SKM-1 (cell line): Measurements from ENCODE around the gene PXT1.
"Not testable (repeated sequence)": the region's sequence is repeated elsewhere in the genome, so short reads cannot be mapped to it uniquely, and the experiment has no call there.

Experiments
- DNase-seq: peaks from one replicate; lab custom pipeline; 2025; ENCODE audit not compliant: unreplicated experiment; lab: John Stamatoyannopoulos, UW

PXT1 gene, protein sequence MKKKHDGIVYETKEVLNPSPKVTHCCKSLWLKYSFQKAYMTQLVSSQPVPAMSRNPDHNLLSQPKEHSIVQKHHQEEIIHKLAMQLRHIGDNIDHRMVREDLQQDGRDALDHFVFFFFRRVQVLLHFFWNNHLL

DNA sequence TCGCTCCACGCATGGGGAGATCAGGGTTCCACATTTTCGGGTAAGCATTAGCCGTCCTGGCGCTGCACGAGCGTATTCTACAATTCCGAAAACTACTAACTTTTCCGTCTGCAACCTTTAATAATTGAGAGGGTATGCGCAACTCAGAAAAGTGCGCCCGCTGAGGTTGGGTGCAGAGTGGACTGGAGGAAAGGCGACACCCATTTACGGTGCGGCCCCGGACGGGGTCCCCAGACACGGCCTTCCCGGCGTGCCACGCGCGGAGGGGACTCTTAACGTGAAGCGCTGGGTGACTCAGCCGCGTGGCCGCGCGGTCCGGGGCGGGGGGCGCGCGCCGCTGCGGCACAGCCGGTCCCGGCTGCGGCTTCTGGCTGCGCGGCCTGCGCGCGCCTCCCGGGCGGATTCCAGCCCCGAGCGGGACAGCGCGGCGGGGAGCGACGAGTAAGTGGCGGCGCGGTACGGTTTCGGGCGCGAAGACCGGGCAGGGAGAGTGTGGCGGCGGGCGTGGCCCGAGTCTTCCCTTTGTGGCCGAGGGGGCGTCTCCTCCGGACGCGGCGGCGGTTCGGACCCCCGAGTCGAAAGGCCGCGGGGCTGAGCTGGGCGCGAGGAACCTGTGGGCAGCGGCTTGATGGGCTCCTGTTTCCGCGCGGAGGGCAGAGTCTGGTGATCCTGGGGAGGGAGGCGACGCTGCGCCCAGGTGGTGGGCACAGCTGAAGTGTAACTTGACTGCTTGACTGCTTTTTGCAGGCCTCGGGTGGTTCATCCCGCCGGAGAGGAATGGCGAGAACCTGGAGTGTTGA lies at the start of gene PXT1, which contains the start of gene KCTD20:
Gene PXT1, minus strand, starts transcription at position 184 of the 800 bp plus-strand sequence. CDS start 16,772 bp downstream, outside the sequence.
Gene KCTD20, plus strand, starts transcription at position 330 of the 800 bp plus-strand sequence. CDS start 27,098 bp downstream, outside the sequence.
- DNase-seq: peak; percentile 62

DNA sequence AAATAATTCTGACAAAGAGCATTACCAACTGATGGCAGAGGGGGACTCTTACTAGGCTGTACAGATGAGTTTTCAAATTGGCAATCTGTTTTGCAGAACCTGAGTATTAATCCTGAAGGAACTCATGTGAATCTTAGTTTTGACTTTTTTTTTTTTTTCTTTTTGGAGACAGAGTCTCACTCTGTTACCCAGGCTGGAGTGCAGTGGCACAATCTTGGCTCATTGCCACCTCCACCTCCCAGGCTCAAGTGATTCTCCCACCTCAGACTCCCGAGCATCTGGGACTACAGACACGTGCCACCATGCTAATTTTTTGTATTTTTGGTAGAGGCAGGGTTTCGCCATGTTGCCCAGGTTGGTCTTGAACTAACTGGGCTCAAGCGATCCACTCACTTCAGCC lies 49.4 kb upstream of the PXT1 start:
- no peak for DNase-seq

DNA sequence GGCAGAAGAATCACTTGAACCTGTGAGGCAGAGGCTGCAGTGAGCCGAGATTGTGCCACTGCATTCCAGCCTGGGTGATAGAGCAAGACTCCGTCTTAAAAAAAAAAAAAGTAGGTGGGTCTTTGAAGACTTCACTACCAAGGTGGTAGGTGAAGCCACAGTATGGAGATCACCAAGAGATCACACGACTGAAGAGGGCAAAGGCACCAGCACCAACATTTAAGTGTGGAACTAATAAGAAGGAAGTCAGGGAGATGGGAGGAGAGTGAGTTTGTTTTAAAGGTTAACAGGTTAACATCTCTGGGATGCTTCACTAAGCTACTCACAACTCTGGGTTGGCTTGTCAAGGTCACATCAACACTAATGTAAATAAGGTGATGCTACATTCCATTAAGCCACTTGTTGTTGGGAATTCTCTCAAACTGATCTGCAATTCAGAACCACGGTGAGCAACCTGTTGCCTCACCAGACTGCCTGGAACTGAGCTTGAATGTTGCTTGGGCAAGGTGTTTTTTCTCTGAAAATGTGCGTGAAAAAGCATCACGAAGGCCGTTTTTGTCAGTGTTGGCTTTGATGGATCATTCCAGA lies 48.8 kb upstream of the PXT1 start:
- no peak for DNase-seq

DNA sequence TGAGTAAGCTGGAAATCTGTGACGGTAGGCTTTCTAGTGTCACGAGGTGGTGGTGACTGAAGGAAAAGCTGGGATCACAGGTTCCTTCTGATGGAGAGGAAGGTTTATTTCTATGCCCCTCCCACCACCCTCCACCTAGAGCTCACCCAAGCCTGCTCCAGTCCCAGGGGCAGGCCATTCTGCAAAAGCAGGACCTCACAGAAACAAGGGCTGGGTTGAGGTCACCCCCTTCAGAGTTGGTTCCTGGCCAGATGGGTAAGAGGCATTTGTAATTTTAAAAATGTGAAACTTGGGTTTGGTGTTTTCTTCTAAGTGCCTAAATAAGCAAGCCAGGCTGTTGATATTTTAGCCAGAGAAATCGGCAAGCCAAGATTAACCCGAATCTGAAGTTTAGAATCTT lies 46.8 kb upstream of the PXT1 start:
- no peak for DNase-seq

DNA sequence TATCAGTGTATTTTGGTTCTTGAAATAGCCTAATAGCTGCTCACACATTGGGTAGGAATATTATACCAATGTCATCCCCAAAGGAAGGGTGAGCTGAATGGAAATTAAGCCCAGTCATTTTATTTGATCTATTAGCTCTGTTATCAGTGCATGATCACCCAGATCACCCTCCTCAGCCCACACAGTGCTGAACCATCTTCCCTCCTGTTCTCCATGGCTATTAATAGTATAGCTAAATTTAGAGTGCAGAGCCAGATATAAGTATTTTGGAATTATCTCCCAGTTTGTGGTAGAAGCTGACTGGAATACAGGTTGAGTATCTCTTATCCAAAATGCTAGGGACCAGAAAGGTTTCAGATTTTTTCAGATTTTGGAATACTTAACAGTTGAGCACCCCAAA lies 45.6 kb upstream of the PXT1 start:
- no peak for DNase-seq

DNA sequence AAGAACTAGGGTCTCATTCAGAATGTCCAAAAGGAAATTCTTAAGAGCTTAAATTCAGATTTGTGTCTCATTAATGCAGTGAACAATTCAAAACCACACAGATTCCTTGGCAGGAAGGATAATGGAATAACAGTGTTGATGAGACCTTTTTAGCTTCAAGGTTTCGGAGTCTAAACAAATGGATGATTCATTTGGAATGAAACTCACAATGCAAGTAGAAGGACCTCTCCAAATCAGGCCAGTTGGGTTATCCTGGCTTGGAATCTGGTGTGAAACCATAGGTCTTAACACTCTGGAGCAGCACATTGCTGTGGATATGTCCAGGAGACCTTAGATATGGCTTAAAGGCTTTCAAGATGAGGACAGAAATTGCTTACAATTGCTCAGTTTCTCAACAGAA lies 45.0 kb upstream of the PXT1 start:
- DNase-seq: no peak

DNA sequence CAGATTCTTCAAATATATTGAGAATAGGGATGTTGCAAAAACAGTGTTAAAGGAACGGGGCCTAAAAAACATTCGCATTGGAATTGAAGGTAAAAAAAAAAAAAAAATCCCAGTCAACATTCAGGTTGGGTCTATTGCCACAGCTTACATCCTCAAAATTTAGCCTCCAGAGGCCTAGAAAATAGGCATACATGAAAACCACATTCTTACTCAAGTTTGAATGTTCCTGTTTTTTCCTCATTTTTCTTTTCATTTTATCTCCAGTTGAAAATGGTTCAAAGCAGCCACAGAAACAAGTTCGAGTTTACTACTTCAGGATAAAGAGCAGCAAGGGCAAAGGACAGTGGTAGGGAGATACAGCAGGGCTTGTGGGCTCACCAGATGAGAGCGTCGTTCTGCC lies 42.1 kb upstream of the PXT1 start:
- DNase-seq: peak; percentile 38

DNA sequence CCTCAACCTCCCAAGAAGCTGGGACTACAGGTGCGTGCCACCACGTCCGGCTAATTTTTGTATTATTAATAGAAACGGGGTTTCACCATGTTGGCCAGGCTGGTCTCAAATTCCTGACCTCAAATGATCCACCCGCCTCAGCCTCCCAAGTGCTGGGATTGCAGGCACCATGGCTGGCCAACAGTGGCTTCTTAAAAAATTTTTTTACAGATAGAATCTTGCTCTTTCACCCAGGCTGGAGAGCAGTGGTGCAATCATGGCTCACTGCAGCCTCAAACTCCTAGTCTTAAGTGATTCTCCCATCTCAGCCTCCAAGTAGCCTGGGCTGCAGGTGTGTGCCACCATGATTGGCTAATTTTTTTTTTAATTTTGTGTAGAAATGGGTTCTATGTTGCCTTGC lies 40.7 kb upstream of the PXT1 start:
- DNase-seq: not testable (repeated sequence)

DNA sequence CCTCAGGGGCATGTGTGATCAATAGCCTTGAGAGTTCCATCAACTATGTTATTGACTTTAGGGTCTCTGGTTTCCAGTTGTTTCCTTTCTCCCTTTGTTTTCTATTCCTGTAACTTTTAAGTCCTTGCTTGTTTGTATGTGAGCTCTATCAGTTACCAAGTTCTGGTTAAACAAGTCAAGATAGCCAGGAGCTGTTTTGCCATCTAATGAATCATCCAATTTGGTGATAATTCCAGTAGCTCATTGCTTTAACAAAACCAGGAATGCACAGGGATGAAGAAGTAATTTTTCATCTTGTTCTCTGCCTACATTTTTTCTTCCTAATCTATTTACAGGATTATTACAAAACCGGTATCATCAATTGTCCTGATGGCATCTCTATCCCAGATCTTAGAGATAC lies 36.6 kb upstream of the PXT1 start:
- DNase-seq: no peak

DNA sequence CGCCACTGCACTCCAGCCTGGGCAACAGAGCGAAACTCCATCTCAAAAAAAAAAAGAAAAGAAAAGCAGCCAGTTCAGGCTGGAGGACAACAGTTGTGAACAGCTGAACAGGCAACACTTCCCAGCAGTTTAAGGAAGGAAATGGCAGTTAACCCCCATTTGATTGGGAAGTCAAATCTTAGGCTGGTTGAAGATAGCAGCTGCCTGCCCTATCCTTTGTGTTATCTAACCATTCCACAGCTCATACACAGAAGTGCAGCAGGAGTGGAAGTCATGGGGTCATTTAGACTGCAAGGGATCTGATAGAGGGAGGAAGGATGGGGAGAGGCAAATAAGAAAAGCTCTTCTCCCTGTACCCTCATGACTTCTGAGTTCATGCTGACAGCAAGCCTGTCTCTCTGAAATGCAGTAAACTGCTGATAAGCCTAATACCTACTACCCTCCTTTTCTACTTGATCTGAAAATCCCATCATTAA lies 35.4 kb upstream of the PXT1 start:
- no peak for DNase-seq

DNA sequence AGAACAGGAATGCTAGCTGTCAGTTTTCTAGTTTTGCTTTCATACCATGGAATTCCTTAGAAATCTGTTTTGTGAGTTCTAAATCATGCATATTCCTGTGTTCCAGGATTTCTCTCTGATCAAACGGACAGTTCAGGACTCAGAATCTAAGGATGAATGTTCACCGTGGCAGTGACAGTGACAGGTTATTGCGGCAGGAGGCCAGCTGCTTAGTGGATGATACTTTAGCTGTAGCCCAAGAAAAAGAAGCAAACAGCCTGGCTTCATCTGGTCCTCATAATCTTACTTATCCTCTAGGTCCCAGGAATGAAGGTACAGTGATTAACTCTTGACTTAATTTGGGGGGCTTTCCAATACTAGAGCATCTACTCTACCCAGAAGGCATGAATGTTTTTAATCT lies 27.3 kb upstream of the PXT1 start:
- no peak for DNase-seq

DNA sequence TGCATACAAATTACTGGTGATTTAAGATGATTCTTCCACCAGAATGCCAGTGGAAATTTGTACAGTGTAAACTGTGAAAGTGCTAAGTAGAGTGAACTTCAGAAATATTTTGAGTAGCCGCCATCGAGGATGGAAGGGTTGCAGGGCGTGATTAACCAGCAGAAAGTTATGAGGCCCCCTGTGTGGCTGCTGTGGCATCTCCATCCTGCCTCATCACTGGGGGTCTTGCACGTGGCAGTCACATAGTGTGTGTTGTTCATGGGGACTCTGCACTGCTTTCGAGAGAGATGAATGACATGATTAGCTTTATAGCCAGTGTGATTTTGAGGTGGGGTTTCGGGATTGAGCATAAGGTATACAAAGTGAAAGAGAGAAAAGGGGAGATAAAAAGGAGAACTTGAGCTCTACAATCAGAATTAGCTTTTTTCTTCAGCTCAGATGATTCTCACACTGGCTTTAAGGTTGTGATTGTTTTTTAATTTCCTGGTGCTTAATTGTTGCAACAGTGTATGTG lies 26.6 kb upstream of the PXT1 start:
- no peak for DNase-seq

DNA sequence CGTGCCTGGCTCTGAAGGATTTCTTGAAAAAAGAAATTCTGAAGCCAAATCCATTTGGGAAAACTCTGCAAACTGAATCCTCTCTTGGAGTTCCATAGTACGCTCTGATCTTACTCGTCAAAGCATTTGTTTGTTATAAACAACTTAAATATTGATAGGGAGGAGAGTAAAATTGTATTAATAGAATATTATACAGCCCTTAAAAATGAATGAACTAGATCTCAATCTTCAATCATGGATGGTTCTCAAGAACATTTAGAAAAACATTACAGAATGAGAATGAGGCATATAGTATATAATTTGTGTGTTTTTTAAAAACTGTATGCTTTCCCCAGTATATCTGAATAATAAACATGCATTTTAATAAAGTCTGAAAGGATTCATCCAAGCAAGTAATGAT lies 25.0 kb upstream of the PXT1 start:
- no peak for DNase-seq

DNA sequence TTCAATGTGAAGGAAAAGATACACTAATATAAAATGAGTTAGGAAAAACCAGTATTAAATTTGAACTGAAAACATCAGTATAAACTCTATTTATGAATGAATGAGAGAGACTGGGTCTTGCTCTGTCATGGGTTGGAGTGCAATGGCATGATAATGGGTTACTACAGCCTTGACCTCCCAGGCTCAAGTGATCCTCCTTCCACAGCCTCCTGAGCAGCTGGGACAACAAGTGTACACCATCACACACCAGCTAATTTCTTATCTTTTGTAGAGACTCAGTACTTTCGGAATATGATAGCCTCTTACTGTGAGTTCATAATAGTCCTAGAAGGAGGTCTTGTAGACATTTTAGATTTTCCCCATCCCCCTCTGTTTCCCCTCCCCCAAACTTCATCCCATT lies 21.6 kb upstream of the PXT1 start:
- no peak for DNase-seq

DNA sequence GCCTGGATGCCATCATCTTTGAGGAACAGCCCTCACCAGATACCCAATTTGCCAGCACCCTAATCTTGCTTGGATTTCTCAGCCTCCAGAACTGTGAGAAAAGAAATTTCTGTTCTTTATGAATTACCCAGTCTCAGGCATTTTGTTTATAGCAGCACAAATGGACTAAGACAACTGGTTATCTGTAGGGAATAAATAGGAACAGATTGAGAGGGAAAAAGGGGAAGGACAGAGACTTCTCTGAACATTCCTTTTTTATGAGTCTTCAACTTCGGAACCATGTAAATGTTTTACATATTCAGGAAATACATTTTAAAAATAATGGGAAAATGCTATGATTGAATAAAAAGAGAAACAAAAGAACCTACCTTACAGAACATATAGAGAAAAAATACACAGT lies 21.0 kb upstream of the PXT1 start:
- no peak for DNase-seq

DNA sequence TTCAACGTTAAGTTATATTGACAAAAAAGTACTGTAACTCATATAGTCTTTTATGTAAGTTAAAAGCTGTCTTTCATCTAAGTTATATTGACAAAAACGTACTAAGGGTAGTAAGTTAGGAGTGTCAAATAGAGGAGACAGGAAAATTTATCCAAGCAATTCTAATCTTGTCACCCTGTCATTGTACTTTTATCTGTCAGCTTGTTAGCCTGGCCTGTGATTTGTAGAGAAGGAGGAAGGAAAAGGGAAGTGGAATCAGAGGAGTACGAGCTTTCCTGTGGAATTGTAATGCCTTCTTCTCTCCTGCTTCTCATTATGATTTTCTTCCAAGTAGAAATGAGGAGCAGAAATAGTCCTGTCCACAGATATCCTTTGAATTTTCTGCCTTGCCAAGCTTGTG lies 19.0 kb upstream of the PXT1 start:
- DNase-seq: no peak

DNA sequence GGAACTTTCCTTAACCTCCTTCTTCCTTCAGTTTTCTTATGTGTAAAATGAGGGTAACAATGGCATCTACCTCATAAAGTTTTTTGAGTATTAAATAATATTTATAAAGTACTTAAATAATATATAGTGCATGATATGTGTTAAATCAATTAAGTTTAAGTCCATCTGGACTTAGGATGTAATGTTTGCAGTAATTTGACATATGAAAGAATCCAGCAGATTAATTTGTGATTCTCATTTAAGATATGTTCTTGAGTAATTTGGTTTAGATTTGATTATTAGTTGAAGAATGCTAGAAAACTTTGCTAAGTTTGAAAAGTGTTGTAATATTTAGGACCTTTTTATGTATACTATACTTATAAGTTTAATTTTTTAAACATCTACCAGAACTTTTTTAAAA lies 18.3 kb upstream of the PXT1 start:
- DNase-seq: no peak

DNA sequence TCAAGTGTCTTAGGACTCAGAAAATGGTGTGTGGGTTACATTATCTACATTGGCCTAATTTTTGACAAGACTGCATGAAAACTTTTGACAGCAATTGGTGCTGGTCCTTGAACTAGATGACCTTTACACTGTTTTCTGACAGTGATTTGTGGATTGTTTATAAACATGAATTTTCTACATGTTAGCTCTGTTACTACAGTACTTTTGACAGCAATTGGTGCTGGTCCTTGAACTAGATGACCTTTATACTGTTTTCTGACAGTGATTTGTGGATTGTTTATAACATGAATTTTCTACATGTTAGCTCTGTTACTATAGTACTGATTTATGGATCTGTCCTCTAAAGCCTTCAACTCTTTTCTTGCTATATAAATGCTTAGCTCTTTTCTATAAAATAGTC lies 16.8 kb upstream of the PXT1 start:
- no peak for DNase-seq

DNA sequence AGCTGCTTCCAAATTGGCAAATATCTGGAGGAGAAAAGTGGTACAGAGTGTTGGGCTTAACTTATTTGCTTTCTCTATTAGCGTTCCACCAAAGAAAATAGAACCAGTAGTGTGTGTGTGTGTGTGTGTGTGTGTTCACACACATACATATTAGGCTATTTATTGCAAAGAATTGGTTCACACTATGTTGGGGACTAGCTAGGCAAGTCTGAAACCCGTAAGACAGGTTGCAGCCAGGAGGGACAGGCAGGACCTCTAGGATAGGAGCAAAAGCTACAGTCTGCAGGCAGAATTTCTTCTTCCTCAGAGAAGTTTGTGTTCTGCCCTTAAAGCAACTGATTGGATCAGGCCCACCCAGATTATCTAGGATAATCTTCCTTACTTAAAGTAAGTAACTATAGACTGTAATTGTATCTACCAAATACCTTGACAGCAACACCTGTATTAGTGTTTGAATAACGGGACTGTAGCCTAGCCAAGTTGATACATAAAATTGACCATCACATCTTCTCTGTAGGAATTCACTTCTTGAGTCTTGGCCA lies 12.9 kb upstream of the PXT1 start:
- DNase-seq: no peak

DNA sequence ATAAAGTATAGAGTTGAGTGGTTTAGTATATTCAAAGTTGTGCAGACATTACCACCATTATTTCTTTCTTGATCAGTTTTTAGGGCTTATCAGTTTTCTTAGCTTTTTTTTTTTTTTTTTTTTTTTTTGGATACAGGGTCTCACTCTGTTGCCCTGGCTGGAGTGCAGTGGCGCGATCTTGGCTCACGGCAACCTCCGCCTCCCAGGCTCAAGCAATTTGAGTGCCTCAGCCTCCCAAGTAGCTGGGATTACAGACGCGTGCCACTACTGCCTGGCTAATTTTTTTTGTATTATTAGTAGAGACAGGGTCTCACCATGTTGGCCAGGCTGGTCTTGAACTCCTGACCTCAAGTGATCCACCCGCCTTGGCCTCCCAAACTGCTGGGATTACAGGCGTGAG lies 10.2 kb upstream of the PXT1 start:
- not testable (repeated sequence) for DNase-seq

DNA sequence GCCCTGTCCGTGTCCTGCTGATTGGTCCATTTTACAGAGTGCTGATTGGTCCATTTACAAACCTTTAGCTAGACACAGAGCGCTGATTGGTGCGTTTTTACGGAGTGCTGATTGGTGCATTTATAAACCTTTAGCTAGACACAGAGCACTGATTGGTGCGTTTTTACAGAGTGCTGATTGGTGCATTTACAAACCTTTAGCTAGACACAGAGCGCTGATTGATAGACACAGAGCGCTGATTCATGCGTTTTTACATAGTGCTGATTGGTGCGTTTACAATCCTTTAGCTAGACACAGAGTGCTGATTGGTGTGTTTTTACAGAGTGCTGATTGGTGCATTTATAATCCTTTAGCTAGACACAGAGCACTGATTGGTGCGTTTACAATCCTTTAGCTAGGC lies 6.5 kb upstream of the PXT1 start:
- not testable (repeated sequence) for DNase-seq

DNA sequence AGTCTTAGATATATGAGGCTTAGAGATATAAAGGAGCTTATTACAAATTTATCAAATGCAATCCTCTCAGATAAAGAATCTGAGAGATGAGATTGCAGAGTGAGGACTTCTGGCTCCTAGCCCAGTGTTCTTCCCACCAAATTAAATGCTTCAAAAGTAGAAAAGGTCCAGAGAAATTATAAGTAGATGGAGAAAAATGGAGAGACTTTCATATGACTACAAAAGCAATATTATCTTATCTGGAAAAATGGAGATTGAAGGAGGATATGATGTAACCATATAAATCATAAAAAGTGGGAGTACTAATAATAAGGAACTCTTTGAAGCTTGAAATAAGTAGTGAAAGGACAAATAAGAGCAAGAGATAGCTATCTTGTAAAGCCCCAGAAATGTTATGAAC lies 3.0 kb upstream of the PXT1 start:
- no peak for DNase-seq
